GM21619 (cell line): ENCODE measurements around the gene PGM2.

Source experiments
- ATAC-seq: cut with Tn5 transposase; IDR thresholded peaks from one replicate; pipeline ENCODE4 v1.9.1; 2021; ENCODE audit not compliant: unreplicated experiment

PGM2 gene

GRCh38 chr4:37896206-37896860, 69.8 kb downstream of the PGM2 start:
- ATAC-seq = no peak

DNA sequence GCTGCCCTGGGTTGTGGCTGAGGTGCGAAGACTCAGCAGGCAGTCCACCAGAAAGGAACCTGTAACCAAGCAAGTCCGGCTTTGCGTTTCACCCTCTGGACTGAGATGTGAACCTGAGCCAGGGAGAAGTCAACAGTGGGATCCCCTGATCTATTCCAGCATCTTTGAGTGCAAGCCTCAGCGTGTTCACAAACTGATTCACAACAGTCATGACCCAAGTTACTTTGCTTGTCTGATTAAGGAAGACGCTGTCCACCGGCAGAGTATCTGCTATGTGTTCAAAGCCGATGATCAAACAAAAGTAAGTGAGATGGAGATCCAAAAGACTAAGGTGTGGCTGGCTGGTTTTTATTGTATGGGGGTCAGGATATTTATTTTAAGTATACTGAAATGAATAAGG, 75.7 kb downstream of the PGM2 start:
- no peak for ATAC-seq

DNA sequence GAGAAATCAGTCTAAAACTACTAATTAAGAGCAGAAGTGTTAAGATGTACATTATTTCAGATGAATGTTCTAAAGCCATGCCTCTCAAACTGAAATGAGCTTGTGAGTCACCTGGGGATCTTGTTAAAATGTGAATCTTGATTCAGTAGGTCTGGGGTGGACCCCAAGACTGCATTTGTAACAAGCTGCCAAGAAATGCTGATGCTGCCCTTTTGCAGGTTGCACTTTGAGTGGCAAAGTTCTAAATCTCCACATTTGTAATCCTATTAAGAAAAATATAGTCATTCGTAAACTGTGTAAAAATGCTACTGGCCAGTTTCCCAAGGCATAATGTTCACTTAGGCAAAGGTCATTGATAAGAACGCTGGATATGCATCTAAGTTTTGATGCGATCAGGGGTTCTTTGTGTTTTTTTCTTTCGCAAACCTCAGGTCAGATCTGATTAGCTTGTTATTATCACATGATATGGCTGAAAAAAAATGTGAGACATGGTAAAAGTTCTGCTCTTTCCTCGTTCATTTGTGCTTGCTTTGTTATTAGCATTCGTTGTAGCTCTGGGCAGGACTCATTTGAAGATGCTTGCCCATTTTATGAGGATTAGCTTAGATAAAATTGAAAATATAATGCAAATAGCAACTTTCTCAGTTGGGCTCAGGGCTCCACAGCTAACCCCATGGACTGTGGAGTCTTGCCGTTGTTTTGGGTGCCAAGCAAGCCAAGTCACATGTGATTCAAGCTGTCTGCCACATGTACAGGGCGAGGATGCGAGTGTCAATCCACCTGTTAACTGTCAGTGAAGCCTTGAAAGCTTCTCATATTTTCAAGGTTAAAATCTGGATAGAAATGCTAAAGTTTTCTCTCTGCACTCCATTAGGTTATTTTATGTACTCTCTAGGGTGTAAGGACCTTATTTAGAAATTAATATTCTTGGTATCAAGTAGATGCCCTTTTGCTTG, 76.5 kb downstream of the PGM2 start:
- no peak for ATAC-seq

DNA sequence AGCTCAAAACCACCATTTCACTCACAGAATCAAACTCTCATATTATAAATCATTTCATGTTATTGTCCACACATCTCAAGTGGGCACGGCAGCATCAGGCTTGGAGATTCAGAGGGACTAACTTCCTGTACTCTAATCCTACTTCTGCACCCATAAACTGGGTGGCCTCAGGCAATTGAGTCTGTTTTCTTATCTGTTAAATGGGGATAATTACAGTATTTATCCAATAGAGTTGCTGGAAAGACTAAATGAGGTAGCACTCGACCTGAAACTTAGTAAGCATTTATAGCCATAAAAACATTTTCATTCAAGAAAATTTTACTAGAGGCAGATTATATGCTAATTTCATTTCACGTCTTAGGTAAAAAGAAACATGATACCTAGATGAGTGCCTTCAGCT, 77.4 kb downstream of the PGM2 start:
- ATAC-seq = no peak

- ATAC-seq = no peak
These were observed 78.3 kb downstream of the PGM2 start for GRCh38 chr4:37904824-37905223.

DNA sequence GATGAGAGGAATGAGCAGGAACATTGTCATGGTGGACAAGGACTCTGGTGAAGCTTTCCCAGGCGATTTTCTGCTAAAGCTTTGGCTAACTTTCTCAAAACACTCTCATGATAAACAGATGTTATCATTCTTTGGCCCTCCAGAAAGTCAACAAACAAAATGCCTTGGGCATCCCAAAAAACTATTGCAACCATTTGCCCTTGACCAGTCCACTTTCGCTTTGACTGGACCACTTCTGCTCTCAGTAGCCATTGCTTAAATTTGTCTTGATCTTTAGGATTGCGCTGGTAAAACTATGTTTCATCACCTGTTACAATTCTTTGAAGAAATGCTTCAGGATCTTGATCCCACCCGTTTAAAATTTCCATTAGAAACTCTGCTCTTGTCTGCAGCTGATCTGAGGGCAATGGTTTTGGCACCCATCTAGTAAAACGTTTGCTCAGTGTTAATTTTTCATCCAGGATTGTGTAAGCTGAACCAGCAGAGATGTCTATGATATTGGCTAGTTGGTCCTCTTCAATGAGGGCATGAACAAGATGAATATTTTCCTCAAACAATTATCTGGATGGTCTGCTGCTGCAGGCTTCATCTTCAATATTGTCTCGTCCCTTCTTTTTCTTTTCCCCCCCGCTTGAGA, 79.2 kb downstream of the PGM2 start:
- no peak for ATAC-seq

GRCh38 chr4:37908488-37909331, 82.2 kb downstream of the PGM2 start:
- no peak for ATAC-seq

DNA sequence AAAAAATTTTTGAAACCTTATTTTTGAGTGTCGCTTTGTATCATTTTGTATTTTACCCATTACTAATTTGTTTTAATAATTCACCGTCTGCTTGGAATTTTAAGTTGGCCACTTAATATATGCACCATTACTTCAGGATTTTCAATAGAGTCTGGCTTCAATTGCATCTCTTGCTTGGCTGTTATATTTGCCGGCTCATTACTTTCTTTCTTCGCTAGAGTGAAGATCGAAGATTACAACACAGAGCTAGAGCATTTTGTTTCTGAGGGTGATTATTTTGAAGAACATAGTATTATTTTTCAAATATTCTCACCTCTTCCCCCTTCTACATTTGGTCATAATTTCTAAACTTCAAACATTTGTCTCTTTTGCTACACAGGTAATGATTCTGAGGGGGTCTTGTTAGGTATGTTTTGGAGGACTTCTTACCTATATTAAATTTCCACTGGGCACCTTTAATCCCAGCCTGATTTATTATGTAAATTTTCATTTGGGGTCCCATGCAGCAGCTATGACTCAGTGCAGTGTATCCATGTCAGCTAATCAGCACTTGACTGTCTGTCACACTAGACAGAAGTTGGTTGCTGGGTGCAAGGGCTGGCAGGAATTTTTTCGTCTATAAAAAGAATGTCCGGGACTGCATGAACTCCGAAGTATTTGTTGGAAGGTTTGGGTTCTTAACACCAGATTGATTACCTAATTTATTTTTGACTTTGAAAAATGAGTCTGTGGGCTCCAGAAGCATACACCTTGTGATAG, 83.0 kb downstream of the PGM2 start:
- ATAC-seq = no peak

GRCh38 chr4:37910091-37910486, 83.6 kb downstream of the PGM2 start:
- ATAC-seq = no peak
